Kidney (tissue), 14 donors: Measurements from ENCODE around the gene CEP97. TPM values are rescaled to one million over a fixed set of nuclear protein-coding genes. Genes with fewer than 3 reads are reported as not detected.
A peak's percentile ranks its signal among the peaks of the same experiment; 100 is the strongest.

Experiments used
- DNase-seq, 5 donors: peaks; one replicate each; pipeline ENCODE4 v3.0.0-alpha.2; 2013 to 2020
- FAIRE-seq: peaks from 2 replicates; lab custom pipeline; 2012; peaks lifted over from hg19 to GRCh38; lab: Jason Lieb, UNC
- H3K27ac ChIP-seq, 2 donors: one replicate each; pipeline ENCODE4 v1.7.0; 2013; ENCODE audit warnings: low read depth in 2 of 2, low read length in 2 of 2, inconsistent platforms in 1 of 2
- H3K27me3 ChIP-seq: one replicate; pipeline ENCODE4 v1.7.1; 2013; ENCODE audit warnings: low read length, inconsistent platforms; ENCODE audit not compliant: control insufficient read depth, insufficient read depth
- H3K36me3 ChIP-seq, 3 donors: one replicate each; pipeline versions ENCODE4 v1.7.0 to v1.7.1; 2013; ENCODE audit warnings: low read length in 3 of 3, control low read depth in 1 of 3, inconsistent platforms in 1 of 3; ENCODE audit not compliant: insufficient read depth in 3 of 3, control insufficient read depth in 2 of 3
- H3K4me1 ChIP-seq, 3 donors: one replicate each; pipeline versions ENCODE4 v1.7.0 to v1.7.1; 2013; ENCODE audit warnings: low read length in 3 of 3, inconsistent platforms in 1 of 3, low read depth in 1 of 3; ENCODE audit not compliant: control insufficient read depth in 2 of 3, insufficient read depth in 2 of 3
- H3K4me3 ChIP-seq, 3 donors: one replicate each; pipeline versions ENCODE4 v1.7.0 to v1.8.1; 2013; ENCODE audit warnings: low read length in 3 of 3, control low read depth in 1 of 3, inconsistent platforms in 1 of 3
- H3K9ac ChIP-seq, 3 donors: one replicate each; pipeline versions ENCODE4 v1.7.0 to v1.7.1; 2013; ENCODE audit warnings: low read length in 3 of 3, control low read depth in 1 of 3, inconsistent platforms in 1 of 3
- H3K9me3 ChIP-seq, 3 donors: one replicate each; pipeline versions ENCODE4 v1.7.0 to v1.7.1; 2013; ENCODE audit warnings: low read length in 3 of 3, control low read depth in 1 of 3, inconsistent platforms in 1 of 3; ENCODE audit not compliant: control insufficient read depth in 2 of 3, insufficient read depth in 1 of 3
- CTCF ChIP-seq: IDR thresholded peaks from 3 replicates; pipeline ENCODE4 v1.5.1; 2012; ENCODE audit warnings: mild to moderate bottlenecking, moderate library complexity, borderline replicate concordance; ENCODE audit not compliant: insufficient read depth; ENCODE audit errors: extremely low read depth
- intact Hi-C: fragments of 100-400 bp; cut with DNase I; formaldehyde crosslinking; loops from one replicate; pipeline ENCODE4 v1.11.1; 2022
- polyA plus RNA-seq: library from polyadenylated mRNA; stranded (reverse); fragments of 350-450 nt; fragmentation: Illumina TruSeq; extraction: RNeasy Lipid Tissue Mini Kit (QIAGEN cat#74804); gene quantifications from one replicate; pipeline ENCODE4 v1.2.3, GENCODE V29; 2014; ENCODE audit warnings: low read depth, low replicate concordance; ENCODE audit not compliant: insufficient read depth
- total RNA-seq: library from RNA; stranded (reverse); fragmentation: NEBNext Ultra II Directional; extraction: Animal tissue kit (Norgen Biotek cat#: 25700); gene quantifications from one replicate; pipeline ENCODE4 v1.2.1, GENCODE V29; 2021
- donor health status: control.
- donor health status: control.
- donor health status: control.
- donor health status: control.
- donor health status: control.
- donor health status: DM: yes; HTN: yes; CAD: no.
- donor health status: Normal renal cell carcinoma (clear cell type).

Gene CEP97
- total and polyA plus RNA-seq, 2 donors from 2014 or later = 1.7 to 7.5 TPM

- Histone ChIP-seq H3K27me3 (no peaks in the 10 kb centered on the region), H3K4me1 (peaks cover 0 to 3% (median 0%) of the 10 kb centered on the region in 3 donors), H3K36me3 (no peaks in the 10 kb centered on the region), H3K27ac (no peak overlapping the region), H3K4me3 (no peak overlapping the region), H3K9me3 (no peaks in the 10 kb centered on the region), H3K9ac (no peak overlapping the region)
- intact Hi-C loops = no loop called here
- TF ChIP-seq CTCF = no peak
- FAIRE-seq (no peak), DNase-seq (no peak)
These were observed 1.8 kb upstream of the CEP97 start for GRCh38 chr3:101722394-101723173.

- intact Hi-C loops = no loop called here
- peak; percentile 44 to 77 (median 73) for DNase-seq
- Histone ChIP-seq H3K4me1 (peaks cover 0 to 3% (median 0%) of the 10 kb centered on the region in 3 donors), H3K36me3 (no peaks in the 10 kb centered on the region), H3K27me3 (no peaks in the 10 kb centered on the region), H3K9ac (peak overlapping the region; percentile 81 to 94 (median 87)), H3K4me3 (peak overlapping the region; percentile 92 to 99 (median 97)), H3K27ac (peak overlapping the region; percentile 36 to 96), H3K9me3 (no peaks in the 10 kb centered on the region)
- FAIRE-seq = no peak
- no peak for TF ChIP-seq CTCF
These were observed 928 bp downstream of the CEP97 start for GRCh38 chr3:101725194-101725889.

- H3K9ac ChIP-seq = peak overlapping the region; percentile 81 to 94 (median 87)
- FAIRE-seq (no peak), DNase-seq (no peak)
- intact Hi-C loops = no loop called here
- peak overlapping the region; percentile 92 to 99 (median 97) for H3K4me3 ChIP-seq
- no peak for TF ChIP-seq CTCF
- H3K36me3 ChIP-seq = no peaks in the 10 kb centered on the region
- H3K9me3 ChIP-seq = no peaks in the 10 kb centered on the region
- peaks cover 0 to 3% (median 0%) of the 10 kb centered on the region in 3 donors for H3K4me1 ChIP-seq
- H3K27me3 ChIP-seq = no peaks in the 10 kb centered on the region
- H3K27ac ChIP-seq = no peak overlapping the region
These were observed 1.5 kb downstream of the CEP97 start for GRCh38 chr3:101725890-101726275.
